ENCODE data around the gene DBP. TPM values are rescaled to one million over a fixed set of nuclear protein-coding genes. Genes with fewer than 3 reads are reported as not detected.

DBP gene
- total and polyA plus RNA-seq, 10 of the 15 experiments (the other 5 are each of a cell fraction or from before 2014, with no cell fraction given), result 2.0 to 10.6 (median 6.9) TPM

GRCh38 chr19:48625891-48626327 is 11.3 kb downstream of the DBP start:
- ChIA-PET CTCF (no interaction called here), SMC1A (ENCODE audit: uncharacterized antibody, unreplicated experiment) (no interaction called here), RAD21 (ENCODE audit: unreplicated experiment) (interaction anchor here (0.6 kb wide), 1 partner anchor 273 kb away, joined by 3 read pairs; no protein-coding TSS in a partner anchor), POLR2A (interaction anchor here (0.6 to 0.7 kb wide), 3 partner anchors 9 to 344 kb away, joined by 4 to 8 read pairs (median 6); no protein-coding TSS in a partner anchor)
- DNase-seq (ENCODE audit: low read depth, low spot score), result no peak
- intact Hi-C loops (cut with micrococcal nuclease; ENCODE audit: unreplicated experiment), result no loop called here
- TF ChIP-seq ZNF687 (IDR thresholded peaks at IDR 0.05) (no peak), LARP7 (IDR thresholded peaks at IDR 0.05) (no peak), IRF4 (IDR thresholded peaks at IDR 0.05; ENCODE audit: low read depth, low read length) (no peak)
- no peaks in the 10 kb centered on the region for H4K20me1 ChIP-seq (ENCODE audit: control insufficient read depth, insufficient read depth)
- H2AFZ ChIP-seq (ENCODE audit: control insufficient read depth, low read depth, low read length), result no peak overlapping the region
- no TSS peak for BruUV-seq (replicated peaks)
- H3K36me3 ChIP-seq (ENCODE audit: control insufficient read depth in 2 of 2, insufficient read depth in 2 of 2, low read length in 1 of 2), result peaks cover 6 to 8% of the 10 kb centered on the region in 2 experiments; a peak in 3 of 4 replicates
- H3K9ac ChIP-seq (ENCODE audit: control insufficient read depth, insufficient read depth, low read length), result no peak overlapping the region
- ATAC-seq, result no peak
- 99% methylated on average over 28 of the region's 30 CpGs for WGBS (ENCODE audit: insufficient coverage, insufficient replicate concordance, low lambda C conversion rate, missing lambda C conversion rate)
- no peak overlapping the region for H3K4me2 ChIP-seq (ENCODE audit: control insufficient read depth, insufficient read depth)
- peaks cover 15% of the 10 kb centered on the region for H3K79me2 ChIP-seq (ENCODE audit: control insufficient read depth, insufficient read depth, low read length)
- H3K27me3 ChIP-seq (replicated peaks in 1 of 2; ENCODE audit: control insufficient read depth in 2 of 2, insufficient read depth in 2 of 2, low read length in 1 of 2), result no peaks in the 10 kb centered on the region
- peaks cover 13% of the 10 kb centered on the region for H3K4me1 ChIP-seq (ENCODE audit: control insufficient read depth, insufficient read depth, low read length)
- no peak for FAIRE-seq
- in situ Hi-C loops (cut with MboI), result loop anchor here (25.0 kb wide), 1 partner anchor 1261 kb away; the partner anchor contains the start of genes AKT1S1, IL4I1 and TBC1D17
- no peak overlapping the region for H3K27ac ChIP-seq (ENCODE audit: control insufficient read depth, insufficient read depth)
- H3K9me3 ChIP-seq (replicated peaks; ENCODE audit: control insufficient read depth, insufficient read depth, low read length), result no peaks in the 10 kb centered on the region
- no peak overlapping the region for H3K4me3 ChIP-seq
